Measurements from ENCODE around the gene VWA7. TPM values are rescaled to one million over a fixed set of nuclear protein-coding genes. Genes with fewer than 3 reads are reported as not detected.
"Not testable (repeated sequence)": the region's sequence is repeated elsewhere in the genome, so short reads cannot be mapped to it uniquely, and the experiment has no call there.

Gene VWA7
- total RNA-seq, 2 donors from 2014 or later = 0.68 to 2.6 TPM

GRCh38 chr6:31808599-31808998 lies 31.5 kb upstream of the VWA7 start:
- not testable (repeated sequence) for DNase-seq (ENCODE audit: low spot score in 2 of 2); H3K9me3 Mint-ChIP-seq; H3K27ac Mint-ChIP-seq; ATAC-seq
- H3K36me3 Mint-ChIP-seq = peaks cover 11% of the 10 kb centered on the region in 2 donors

GRCh38 chr6:31806470-31807272 lies 29.5 kb upstream of the VWA7 start, which contains the start of gene LSM2:
Gene LSM2, minus strand, starts transcription at chr6:31806966. Its CDS starts 209 bp downstream, at chr6:31806757.
- H3K9me3 Mint-ChIP-seq = no peaks in the 10 kb centered on the region
- H3K27ac Mint-ChIP-seq = peak within 1 kb of the TSS; percentile 95 to 96
- peak; percentile 99 for ATAC-seq
- peaks cover 11 to 17% of the 10 kb centered on the region in 2 donors for H3K36me3 Mint-ChIP-seq
- peak; percentile 98 to 99 for DNase-seq (ENCODE audit: low spot score in 2 of 2)

GRCh38 chr6:31805939-31806469 lies 28.9 kb upstream of the VWA7 start:
- DNase-seq (ENCODE audit: low spot score in 2 of 2) (no peak), ATAC-seq (peak; percentile 12 to 13)
- peaks cover 11 to 22% of the 10 kb centered on the region in 2 donors for H3K36me3 Mint-ChIP-seq
- H3K27ac Mint-ChIP-seq = peak overlapping the region; percentile 95 to 96
- no peaks in the 10 kb centered on the region for H3K9me3 Mint-ChIP-seq

GRCh38 chr6:31801031-31801927 lies 24.2 kb upstream of the VWA7 start:
- H3K27ac Mint-ChIP-seq; DNase-seq (ENCODE audit: low spot score in 2 of 2); ATAC-seq; H3K9me3 Mint-ChIP-seq: not testable (repeated sequence)
- H3K36me3 Mint-ChIP-seq = peaks cover 6 to 19% of the 10 kb centered on the region in 2 donors

- ATAC-seq (no peak), DNase-seq (ENCODE audit: low spot score in 2 of 2) (no peak)
- Mint-ChIP-seq H3K27ac (no peak overlapping the region), H3K36me3 (peaks cover 0 to 19% of the 10 kb centered on the region in 2 donors), H3K9me3 (no peaks in the 10 kb centered on the region)
Measured at GRCh38 chr6:31799781-31800180, 22.7 kb upstream of the VWA7 start.

GRCh38 chr6:31797588-31797987 lies 20.5 kb upstream of the VWA7 start:
- Mint-ChIP-seq H3K27ac (peak overlapping the region; percentile 13 to 79), H3K36me3 (peaks cover 0 to 12% of the 10 kb centered on the region in 2 donors), H3K9me3 (no peaks in the 10 kb centered on the region)
- ATAC-seq (no peak), DNase-seq (ENCODE audit: low spot score in 2 of 2) (no peak)

GRCh38 chr6:31796993-31797385 lies 19.9 kb upstream of the VWA7 start:
- ATAC-seq = no peak
- Mint-ChIP-seq H3K27ac (peak overlapping the region; percentile 13), H3K9me3 (no peaks in the 10 kb centered on the region), H3K36me3 (peaks cover 0 to 12% of the 10 kb centered on the region in 2 donors)
- no peak for DNase-seq (ENCODE audit: low spot score in 2 of 2)

- H3K9me3 Mint-ChIP-seq = no peaks in the 10 kb centered on the region
- H3K27ac Mint-ChIP-seq = peak within 1 kb of the TSS; percentile 91 to 100
- peaks cover under 1 to 8% of the 10 kb centered on the region in 2 donors for H3K36me3 Mint-ChIP-seq
- peak; percentile 91 to 92 for ATAC-seq
- peak; percentile 87 to 92 for DNase-seq (ENCODE audit: low spot score in 2 of 2)
Measured at GRCh38 chr6:31795616-31796298, 18.6 kb upstream of the VWA7 start, which contains the start of gene VARS1. Gene VARS1, minus strand, starts transcription at chr6:31795752. Its CDS starts 535 bp downstream, at chr6:31795217.

GRCh38 chr6:31794866-31795615 lies 17.9 kb upstream of the VWA7 start:
- ATAC-seq = peak in 1 of 2 donors; percentile 1
- H3K36me3 Mint-ChIP-seq = peaks cover 5 to 12% of the 10 kb centered on the region in 2 donors
- no peak for DNase-seq (ENCODE audit: low spot score in 2 of 2)
- H3K27ac Mint-ChIP-seq = peak overlapping the region; percentile 91 to 100
- H3K9me3 Mint-ChIP-seq = no peaks in the 10 kb centered on the region

GRCh38 chr6:31794294-31794865 lies 17.3 kb upstream of the VWA7 start:
- Mint-ChIP-seq H3K9me3 (no peaks in the 10 kb centered on the region), H3K27ac (peak overlapping the region; percentile 81 to 91), H3K36me3 (peaks cover 5 to 16% of the 10 kb centered on the region in 2 donors)
- no peak for DNase-seq (ENCODE audit: low spot score in 2 of 2)
- no peak for ATAC-seq

- ATAC-seq; DNase-seq (ENCODE audit: low spot score in 2 of 2); H3K9me3 Mint-ChIP-seq: not testable (repeated sequence)
- peak overlapping the region; percentile 18 to 91 for H3K27ac Mint-ChIP-seq
- H3K36me3 Mint-ChIP-seq = peaks cover 5 to 18% of the 10 kb centered on the region in 2 donors
Measured at GRCh38 chr6:31793927-31794245, 16.8 kb upstream of the VWA7 start.

GRCh38 chr6:31792761-31793171 lies 15.6 kb upstream of the VWA7 start:
- Mint-ChIP-seq H3K36me3 (peaks cover 5 to 18% of the 10 kb centered on the region in 2 donors), H3K27ac (peak overlapping the region in 1 of 2 donors; percentile 91), H3K9me3 (no peaks in the 10 kb centered on the region)
- DNase-seq (ENCODE audit: low spot score in 2 of 2) = no peak
- ATAC-seq = peak in 1 of 2 donors; percentile 26

GRCh38 chr6:31792090-31792374 lies 14.9 kb upstream of the VWA7 start:
- no peak for DNase-seq (ENCODE audit: low spot score in 2 of 2)
- Mint-ChIP-seq H3K27ac (peak overlapping the region in 1 of 2 donors; percentile 91), H3K9me3 (no peaks in the 10 kb centered on the region), H3K36me3 (peaks cover 5 to 18% of the 10 kb centered on the region in 2 donors)
- no peak for ATAC-seq

- Mint-ChIP-seq H3K36me3 (peaks cover 5 to 18% of the 10 kb centered on the region in 2 donors), H3K27ac (peak overlapping the region in 1 of 2 donors; percentile 8), H3K9me3 (no peaks in the 10 kb centered on the region)
- peak in 1 of 2 donors; percentile 57 for DNase-seq (ENCODE audit: low spot score in 2 of 2)
- ATAC-seq = no peak
Measured at GRCh38 chr6:31791324-31792089, 14.4 kb upstream of the VWA7 start.

- ATAC-seq = no peak
Measured at GRCh38 chr6:31785475-31785874, 8.3 kb upstream of the VWA7 start.

More at GRCh38 chr6:31785475-31785874, 8.3 kb upstream of the VWA7 start:
- H3K9me3 Mint-ChIP-seq = no peaks in the 10 kb centered on the region
- peaks cover 2 to 18% of the 10 kb centered on the region in 2 donors for H3K36me3 Mint-ChIP-seq
- peak overlapping the region in 1 of 2 donors; percentile 60 for H3K27ac Mint-ChIP-seq
- no peak for DNase-seq (ENCODE audit: low spot score in 2 of 2)
